Activated CD8-positive, alpha-beta T cell treated with anti-CD3 and anti-CD28 coated beads for 36 hours (primary cell): Measurements from ENCODE around the gene CDKN2B. TPM values are rescaled to one million over a fixed set of nuclear protein-coding genes. Genes with fewer than 3 reads are reported as not detected.

Source experiments
- ATAC-seq: fragments of 200-7000 bp; cut with Tn5 transposase; one replicate; pipeline ENCODE4 v1.10.0; 2021; ENCODE audit warnings: mild to moderate bottlenecking, moderate library complexity
- CTCF ChIA-PET: fragments of 350-600 bp; sonication (Branson Sonifier 250); formaldehyde crosslinking; loops from one replicate; lab custom pipeline; 2021; ENCODE audit warnings: antibody characterized with exemption; lab: Charles Lee
- POLR2A ChIA-PET: fragments of 350-600 bp; sonication (Branson Sonifier 250); formaldehyde crosslinking; loops from one replicate; lab custom pipeline; 2021; ENCODE audit warnings: antibody characterized with exemption; lab: Charles Lee
- DNase-seq: peaks from one replicate; pipeline ENCODE4 v3.0.0-alpha.2; 2020
- H3K27ac Mint-ChIP-seq: one replicate; pipeline ENCODE4 v1.8.0; 2021; ENCODE audit warnings: mild to moderate bottlenecking, mixed read lengths
- H3K27me3 Mint-ChIP-seq: one replicate; pipeline ENCODE4 v1.8.0; 2021; ENCODE audit warnings: mixed read lengths
- H3K36me3 Mint-ChIP-seq: one replicate; pipeline ENCODE4 v1.8.0; 2021; ENCODE audit warnings: low read depth, mixed read lengths
- H3K4me1 Mint-ChIP-seq: one replicate; pipeline ENCODE4 v1.8.0; 2021; ENCODE audit warnings: low read depth, mixed read lengths
- H3K4me3 Mint-ChIP-seq: one replicate; pipeline ENCODE4 v1.8.0; 2021; ENCODE audit warnings: mild to moderate bottlenecking, moderate library complexity, mixed read lengths
- H3K9me3 Mint-ChIP-seq: one replicate; pipeline ENCODE4 v1.8.0; 2021; ENCODE audit warnings: mixed read lengths
- intact Hi-C: fragments of 100-400 bp; cut with micrococcal nuclease; formaldehyde crosslinking; loops from one replicate; pipeline ENCODE4 v1.10.0; 2022
- total RNA-seq, 2 experiments: library from RNA; stranded (reverse); gene quantifications; one replicate each; pipeline ENCODE4 v1.2.3, GENCODE V29; 2021
- TF ChIP-seq, protein P1 (sequence below): fragments of 200-600 bp; IDR thresholded peaks from one replicate; pipeline ENCODE4 v1.8.0; 2022; ENCODE audit warnings: antibody characterized with exemption, mild to moderate bottlenecking

Gene CDKN2B
- total RNA-seq, 2 experiments from 2014 or later = not detected

DNA sequence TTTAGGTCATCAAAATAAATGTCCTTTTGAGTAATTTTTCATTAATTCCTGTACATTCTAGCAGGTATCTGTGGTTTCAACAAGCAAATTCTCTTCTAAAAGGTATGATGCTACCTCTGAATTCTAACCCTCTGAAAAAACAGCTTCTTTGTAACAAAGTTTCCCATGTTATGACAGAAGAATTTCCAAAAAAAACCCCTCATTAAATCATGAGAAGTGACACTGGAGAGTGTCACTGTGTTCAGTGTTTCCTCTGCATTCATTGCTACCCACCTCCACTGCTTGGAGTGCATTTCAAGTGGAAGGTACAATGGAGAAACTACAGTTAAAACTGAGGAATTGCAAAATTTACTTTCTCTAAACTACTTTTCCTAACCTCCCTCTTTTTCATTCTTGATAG, 25.0 kb downstream of the CDKN2B start:
- ChIA-PET CTCF (interaction anchor here (1.6 to 6.9 kb wide), 2 partner anchors 24 to 135 kb away, joined by 5 to 37 read pairs; partner anchors contain the start of gene CDKN2B), POLR2A (interaction anchor here (1.1 kb wide), 1 partner anchor 23 kb away, joined by 5 read pairs; no protein-coding TSS in a partner anchor)
- ATAC-seq (no peak), DNase-seq (no peak)
- Mint-ChIP-seq H3K4me3 (no peak overlapping the region), H3K4me1 (no peaks in the 10 kb centered on the region), H3K27me3 (peaks cover 59% of the 10 kb centered on the region), H3K9me3 (no peaks in the 10 kb centered on the region), H3K27ac (no peak overlapping the region), H3K36me3 (no peaks in the 10 kb centered on the region)
- intact Hi-C loops = no loop called here
- TF ChIP-seq, protein P1, sequence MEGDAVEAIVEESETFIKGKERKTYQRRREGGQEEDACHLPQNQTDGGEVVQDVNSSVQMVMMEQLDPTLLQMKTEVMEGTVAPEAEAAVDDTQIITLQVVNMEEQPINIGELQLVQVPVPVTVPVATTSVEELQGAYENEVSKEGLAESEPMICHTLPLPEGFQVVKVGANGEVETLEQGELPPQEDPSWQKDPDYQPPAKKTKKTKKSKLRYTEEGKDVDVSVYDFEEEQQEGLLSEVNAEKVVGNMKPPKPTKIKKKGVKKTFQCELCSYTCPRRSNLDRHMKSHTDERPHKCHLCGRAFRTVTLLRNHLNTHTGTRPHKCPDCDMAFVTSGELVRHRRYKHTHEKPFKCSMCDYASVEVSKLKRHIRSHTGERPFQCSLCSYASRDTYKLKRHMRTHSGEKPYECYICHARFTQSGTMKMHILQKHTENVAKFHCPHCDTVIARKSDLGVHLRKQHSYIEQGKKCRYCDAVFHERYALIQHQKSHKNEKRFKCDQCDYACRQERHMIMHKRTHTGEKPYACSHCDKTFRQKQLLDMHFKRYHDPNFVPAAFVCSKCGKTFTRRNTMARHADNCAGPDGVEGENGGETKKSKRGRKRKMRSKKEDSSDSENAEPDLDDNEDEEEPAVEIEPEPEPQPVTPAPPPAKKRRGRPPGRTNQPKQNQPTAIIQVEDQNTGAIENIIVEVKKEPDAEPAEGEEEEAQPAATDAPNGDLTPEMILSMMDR = no peak

DNA sequence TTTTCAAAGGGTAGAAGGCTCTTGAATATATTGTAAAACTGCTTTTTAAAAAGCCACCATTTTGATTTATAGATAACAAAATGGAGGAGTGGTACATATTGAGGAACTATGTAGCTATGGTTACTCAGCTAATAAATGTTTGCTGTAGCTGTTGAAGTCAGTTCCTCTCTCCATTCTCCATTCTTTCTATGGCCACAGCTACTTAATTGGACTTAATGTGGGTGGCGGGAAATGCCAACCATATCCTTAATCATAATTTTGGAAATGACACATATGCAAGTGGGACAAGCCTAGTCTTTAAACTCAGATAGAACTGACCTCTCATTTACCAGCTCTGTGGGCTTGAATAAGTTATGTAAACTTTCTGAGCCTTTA, 25.6 kb downstream of the CDKN2B start:
- Mint-ChIP-seq H3K4me1 (no peaks in the 10 kb centered on the region), H3K9me3 (no peaks in the 10 kb centered on the region), H3K27ac (no peak overlapping the region), H3K27me3 (peaks cover 59% of the 10 kb centered on the region), H3K4me3 (no peak overlapping the region), H3K36me3 (no peaks in the 10 kb centered on the region)
- intact Hi-C loops = no loop called here
- ATAC-seq (no peak), DNase-seq (no peak)
- TF ChIP-seq, protein P1 = no peak
- ChIA-PET POLR2A (interaction anchor here (1.1 kb wide), 1 partner anchor 24 kb away, joined by 5 read pairs; no protein-coding TSS in a partner anchor), CTCF (interaction anchor here (0.8 to 6.9 kb wide), 4 partner anchors 25 to 170 kb away, joined by 3 to 37 read pairs (median 6); partner anchors contain the start of gene CDKN2B)

DNA sequence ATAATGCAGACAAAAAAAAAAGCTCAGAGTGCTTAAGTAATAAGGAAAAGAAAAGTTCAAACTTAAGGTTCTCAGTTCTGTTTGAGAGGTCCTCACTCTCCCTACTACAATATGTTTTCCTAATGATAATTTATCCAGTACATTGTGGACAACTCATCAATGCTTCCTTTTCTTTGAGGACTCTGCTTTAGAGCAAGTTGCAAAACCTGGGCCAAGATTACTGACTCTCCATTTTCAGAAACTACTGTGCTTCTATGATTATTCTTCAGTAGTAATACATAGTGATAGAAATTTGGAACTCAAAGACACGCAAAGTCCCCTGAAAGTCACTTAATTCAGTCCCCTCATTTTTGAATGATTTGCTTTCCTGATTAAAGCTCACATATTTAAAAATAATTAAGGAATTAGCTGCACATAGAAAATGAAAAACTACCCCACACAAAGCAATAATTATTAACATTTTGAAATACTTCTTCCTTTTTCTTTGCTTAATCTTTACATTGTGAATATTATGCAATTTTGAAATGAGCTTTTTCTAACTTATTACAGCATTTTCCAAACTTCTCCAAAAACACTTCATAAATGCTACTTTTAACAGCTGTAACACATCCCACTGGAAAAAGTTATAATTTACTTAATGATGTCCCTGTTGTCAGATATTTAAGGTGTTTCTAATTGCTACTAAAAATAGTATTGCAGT, 26.1 kb downstream of the CDKN2B start:
- DNase-seq (no peak), ATAC-seq (no peak)
- H3K4me1 Mint-ChIP-seq = no peaks in the 10 kb centered on the region
- CTCF ChIA-PET = interaction anchor here (0.8 to 6.9 kb wide), 4 partner anchors 25 to 170 kb away, joined by 3 to 37 read pairs (median 6); partner anchors contain the start of gene CDKN2B
- TF ChIP-seq, protein P1 = no peak
- H3K4me3 Mint-ChIP-seq = no peak overlapping the region
- H3K27ac Mint-ChIP-seq = no peak overlapping the region
- no peaks in the 10 kb centered on the region for H3K9me3 Mint-ChIP-seq
- no peaks in the 10 kb centered on the region for H3K36me3 Mint-ChIP-seq
- intact Hi-C loops = no loop called here
- peaks cover 56% of the 10 kb centered on the region for H3K27me3 Mint-ChIP-seq
- POLR2A ChIA-PET = no interaction called here

DNA sequence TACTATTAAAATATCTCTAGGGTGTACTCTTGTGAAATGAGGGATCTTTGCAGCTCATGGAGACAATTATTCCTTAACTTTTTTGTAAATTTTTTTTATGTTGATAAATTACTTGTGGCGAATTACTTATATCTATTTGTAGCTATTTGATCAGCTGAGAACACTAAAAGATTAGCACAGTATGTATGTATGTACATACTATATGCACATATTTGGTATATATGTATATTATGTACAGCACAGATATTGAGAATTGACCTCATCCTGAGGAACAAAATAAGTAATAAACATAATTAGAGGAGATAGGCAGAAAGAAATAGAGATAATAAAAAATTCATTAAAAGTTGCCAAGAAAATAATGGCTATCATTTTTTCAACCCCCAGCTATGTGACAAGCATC, 26.7 kb downstream of the CDKN2B start:
- H3K4me3 Mint-ChIP-seq = no peak overlapping the region
- H3K27me3 Mint-ChIP-seq = peaks cover 57% of the 10 kb centered on the region
- no peaks in the 10 kb centered on the region for H3K9me3 Mint-ChIP-seq
- no peak overlapping the region for H3K27ac Mint-ChIP-seq
- TF ChIP-seq, protein P1 = no peak
- intact Hi-C loops = no loop called here
- ChIA-PET CTCF (interaction anchor here (1.6 to 6.9 kb wide), 3 partner anchors 26 to 169 kb away, joined by 5 to 37 read pairs (median 6); partner anchors contain the start of gene CDKN2B), POLR2A (no interaction called here)
- ATAC-seq = no peak
- no peak for DNase-seq
- no peaks in the 10 kb centered on the region for H3K36me3 Mint-ChIP-seq
- no peaks in the 10 kb centered on the region for H3K4me1 Mint-ChIP-seq

DNA sequence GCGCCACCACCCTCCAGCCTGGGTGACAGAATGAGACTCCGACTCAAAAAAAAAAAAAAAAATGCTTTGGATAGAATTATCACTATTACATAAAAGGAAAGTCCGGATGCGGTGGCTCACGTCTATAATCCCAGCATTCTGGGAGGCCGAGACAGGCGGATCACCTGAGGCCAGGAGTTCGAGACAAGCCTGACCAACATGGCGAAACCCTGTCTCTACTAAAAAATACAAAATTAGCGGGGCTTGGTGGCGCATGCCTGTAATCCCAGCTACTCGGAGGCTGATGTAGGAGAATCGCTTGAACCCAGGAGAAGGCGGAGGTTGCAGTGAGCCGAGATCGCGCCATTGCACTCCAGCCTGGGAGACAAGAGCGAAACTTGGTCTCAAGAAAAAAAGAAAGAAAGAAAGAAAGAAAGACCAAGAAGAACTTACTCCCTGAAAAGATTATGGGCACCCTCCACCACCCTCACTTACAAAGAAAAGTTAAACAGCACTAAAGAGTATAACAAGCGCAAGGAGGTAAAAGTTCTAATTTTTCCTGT, 32.7 kb downstream of the CDKN2B start:
- TF ChIP-seq, protein P1 = no peak
- Mint-ChIP-seq H3K27me3 (peaks cover 70% of the 10 kb centered on the region), H3K27ac (no peak overlapping the region), H3K9me3 (no peaks in the 10 kb centered on the region), H3K36me3 (no peaks in the 10 kb centered on the region), H3K4me3 (no peak overlapping the region), H3K4me1 (peaks cover 13% of the 10 kb centered on the region)
- intact Hi-C loops = no loop called here
- ATAC-seq = no peak
- DNase-seq = no peak
- POLR2A ChIA-PET = interaction anchor here (1.5 kb wide), 1 partner anchor 9 kb away, joined by 3 read pairs; no protein-coding TSS in a partner anchor
- CTCF ChIA-PET = interaction anchor here (1.0 to 2.1 kb wide), 5 partner anchors 18 to 163 kb away, joined by 3 to 7 read pairs (median 3); partner anchors contain the start of genes CDKN2A, CDKN2B and CDKN2B-AS1
